IMR-90 (cell line): ENCODE data around the gene MARS1. TPM values are rescaled to one million over a fixed set of nuclear protein-coding genes. Genes with fewer than 3 reads are reported as not detected.
A peak's percentile ranks its signal among the peaks of the same experiment; 100 is the strongest.

ENCODE experiments used
- CEBPB ChIP-seq: IDR thresholded peaks from 2 replicates; pipeline ENCODE4 v1.6.1; 2012; ENCODE audit warnings: low read depth, low read length, improper control_type of control experiment
- CHD1 ChIP-seq: IDR thresholded peaks from 2 replicates; pipeline ENCODE4 v1.6.1; 2012; ENCODE audit warnings: low read depth, low read length, improper control_type of control experiment
- MAZ ChIP-seq: IDR thresholded peaks from 2 replicates; pipeline ENCODE4 v1.6.1; 2012; ENCODE audit warnings: low read depth, mild to moderate bottlenecking, low read length, improper control_type of control experiment, moderate library complexity, borderline replicate concordance
- MXI1 ChIP-seq: IDR thresholded peaks from 2 replicates; pipeline ENCODE4 v1.6.1; 2012; ENCODE audit warnings: low read depth, mild to moderate bottlenecking, low read length, moderate library complexity, borderline replicate concordance
- POLR2A ChIP-seq: IDR thresholded peaks from 2 replicates; pipeline ENCODE4 v1.6.1; 2012; ENCODE audit warnings: mild to moderate bottlenecking, low read depth, low read length
- polyA plus RNA-seq, 3 experiments: library from polyadenylated mRNA; depleted of rRNA; stranded (reverse); fragments of >200 nt; gene quantifications; 2 replicates each; pipeline ENCODE4 v1.2.3, GENCODE V29; 2012; ENCODE audit warnings: low replicate concordance in 1 of 3
- total RNA-seq: library from RNA; depleted of rRNA; stranded (reverse); fragments of >200 nt; gene quantifications from 2 replicates; pipeline ENCODE4 v1.2.3, GENCODE V29; 2012
- TF ChIP-seq, protein P1 (sequence below): fragments of 150-350 bp; IDR thresholded peaks from 2 replicates; pipeline ENCODE4 v1.6.1; 2016; ENCODE audit warnings: low read depth, mild to moderate bottlenecking, low read length, moderate library complexity, borderline replicate concordance

The MARS1 gene
- total and polyA plus RNA-seq, 2 of the 4 experiments (the other 2 are of a cell fraction) = 156 to 164 TPM

- TF ChIP-seq MXI1 (peak; percentile 78; the same call in 1 of the 2 replicates), POLR2A (peak; percentile 46; the same call in 1 of the 2 replicates), CHD1 (no peak), CEBPB (0 out of 2 replicates have a peak, but pooled peaks have one; percentile 12), MAZ (peak; percentile 89)
- TF ChIP-seq, protein P1, sequence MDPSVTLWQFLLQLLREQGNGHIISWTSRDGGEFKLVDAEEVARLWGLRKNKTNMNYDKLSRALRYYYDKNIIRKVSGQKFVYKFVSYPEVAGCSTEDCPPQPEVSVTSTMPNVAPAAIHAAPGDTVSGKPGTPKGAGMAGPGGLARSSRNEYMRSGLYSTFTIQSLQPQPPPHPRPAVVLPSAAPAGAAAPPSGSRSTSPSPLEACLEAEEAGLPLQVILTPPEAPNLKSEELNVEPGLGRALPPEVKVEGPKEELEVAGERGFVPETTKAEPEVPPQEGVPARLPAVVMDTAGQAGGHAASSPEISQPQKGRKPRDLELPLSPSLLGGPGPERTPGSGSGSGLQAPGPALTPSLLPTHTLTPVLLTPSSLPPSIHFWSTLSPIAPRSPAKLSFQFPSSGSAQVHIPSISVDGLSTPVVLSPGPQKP = no peak
Measured at GRCh38 chr12:57522011-57522886, 34.4 kb downstream of the MARS1 start, which contains the start of gene MBD6 (continued).
